ENCODE results near the gene LMAN1.

GRCh38 chr18:59303656-59304195 is 55.3 kb downstream of the LMAN1 start:
- TF ChIP-seq CTCF (IDR thresholded peaks at IDR 0.05; ENCODE audit: low read length) (no peak), EZH2 (IDR thresholded peaks at IDR 0.05; ENCODE audit: borderline replicate concordance, low read length) (no peak)
